Measurements from ENCODE around the gene DAAM1. TPM values are rescaled to one million over a fixed set of nuclear protein-coding genes. Genes with fewer than 3 reads are reported as not detected.

The DAAM1 gene
- total RNA-seq, 6 experiments from 2014 or later = 7.5 to 12.2 (median 8.6) TPM

DNA sequence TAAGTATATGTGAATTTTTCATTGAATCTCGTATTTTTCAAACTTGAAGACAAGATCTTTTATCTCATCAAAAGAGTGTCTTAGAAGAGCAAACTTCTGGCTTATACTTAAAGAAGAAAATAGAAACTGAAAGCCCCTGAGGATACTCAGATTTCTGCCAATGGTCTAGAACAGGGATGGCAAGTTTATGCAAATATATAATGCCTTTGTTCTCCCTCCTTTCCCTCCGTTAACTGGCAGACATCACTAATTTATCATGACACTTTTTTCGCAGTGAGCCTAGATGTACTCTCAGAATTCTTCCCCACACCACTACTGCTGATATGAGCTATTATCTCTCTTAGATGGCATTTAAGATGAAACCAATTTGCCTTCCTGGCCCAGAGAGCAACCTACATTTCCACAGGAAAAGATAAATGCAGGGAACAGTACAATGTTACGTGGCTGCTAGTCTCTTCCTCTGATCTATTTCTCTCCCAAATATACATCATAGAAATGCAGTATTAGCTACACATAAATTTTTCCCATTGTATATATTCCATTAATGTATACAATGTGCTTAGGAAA, 40.0 kb upstream of the DAAM1 start:
- DNase-seq = no peak
- H3K27me3 Mint-ChIP-seq (ENCODE audit: insufficient read depth) = peaks cover 10% of the 10 kb centered on the region

DNA sequence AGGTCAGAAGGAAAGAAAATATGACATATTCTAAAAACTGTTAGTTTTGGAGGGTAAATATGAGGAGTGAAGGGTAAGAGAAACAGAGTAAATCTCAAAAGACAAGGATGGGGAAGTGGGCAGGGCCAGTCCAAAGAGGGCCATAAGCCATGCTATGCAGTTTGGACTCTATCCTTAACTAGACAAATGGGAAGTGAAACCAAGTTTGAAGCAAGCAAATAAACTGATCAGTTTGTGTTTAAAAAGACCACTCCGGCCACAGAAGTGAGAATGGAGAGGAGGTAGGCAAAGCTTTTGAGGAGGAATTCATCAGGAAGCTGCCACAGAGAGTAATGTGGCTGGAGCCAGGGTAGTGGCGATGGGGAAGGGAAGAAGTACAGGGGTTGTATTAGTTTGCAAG, 37.5 kb upstream of the DAAM1 start:
- no peaks in the 10 kb centered on the region for H3K4me1 Mint-ChIP-seq (ENCODE audit: low read depth)
- H3K9me3 Mint-ChIP-seq = no peaks in the 10 kb centered on the region
- TF ChIP-seq, protein P1, sequence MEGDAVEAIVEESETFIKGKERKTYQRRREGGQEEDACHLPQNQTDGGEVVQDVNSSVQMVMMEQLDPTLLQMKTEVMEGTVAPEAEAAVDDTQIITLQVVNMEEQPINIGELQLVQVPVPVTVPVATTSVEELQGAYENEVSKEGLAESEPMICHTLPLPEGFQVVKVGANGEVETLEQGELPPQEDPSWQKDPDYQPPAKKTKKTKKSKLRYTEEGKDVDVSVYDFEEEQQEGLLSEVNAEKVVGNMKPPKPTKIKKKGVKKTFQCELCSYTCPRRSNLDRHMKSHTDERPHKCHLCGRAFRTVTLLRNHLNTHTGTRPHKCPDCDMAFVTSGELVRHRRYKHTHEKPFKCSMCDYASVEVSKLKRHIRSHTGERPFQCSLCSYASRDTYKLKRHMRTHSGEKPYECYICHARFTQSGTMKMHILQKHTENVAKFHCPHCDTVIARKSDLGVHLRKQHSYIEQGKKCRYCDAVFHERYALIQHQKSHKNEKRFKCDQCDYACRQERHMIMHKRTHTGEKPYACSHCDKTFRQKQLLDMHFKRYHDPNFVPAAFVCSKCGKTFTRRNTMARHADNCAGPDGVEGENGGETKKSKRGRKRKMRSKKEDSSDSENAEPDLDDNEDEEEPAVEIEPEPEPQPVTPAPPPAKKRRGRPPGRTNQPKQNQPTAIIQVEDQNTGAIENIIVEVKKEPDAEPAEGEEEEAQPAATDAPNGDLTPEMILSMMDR (IDR thresholded peaks at IDR 0.05) = no peak
- no peak overlapping the region for H3K4me3 Mint-ChIP-seq
- H3K36me3 Mint-ChIP-seq (ENCODE audit: low read depth) = no peaks in the 10 kb centered on the region
- H3K27ac Mint-ChIP-seq = no peak overlapping the region
- H3K27me3 Mint-ChIP-seq (ENCODE audit: insufficient read depth) = peaks cover 10% of the 10 kb centered on the region
- DNase-seq = no peak

More for the DNA sequence above, 40.0 kb upstream of the DAAM1 start:
- H3K4me1 Mint-ChIP-seq (ENCODE audit: low read depth) = no peaks in the 10 kb centered on the region
- no peak overlapping the region for H3K27ac Mint-ChIP-seq
- TF ChIP-seq, protein P1 (IDR thresholded peaks at IDR 0.05) = no peak
- H3K9me3 Mint-ChIP-seq = no peaks in the 10 kb centered on the region
- no peaks in the 10 kb centered on the region for H3K36me3 Mint-ChIP-seq (ENCODE audit: low read depth)
- no peak overlapping the region for H3K4me3 Mint-ChIP-seq

DNA sequence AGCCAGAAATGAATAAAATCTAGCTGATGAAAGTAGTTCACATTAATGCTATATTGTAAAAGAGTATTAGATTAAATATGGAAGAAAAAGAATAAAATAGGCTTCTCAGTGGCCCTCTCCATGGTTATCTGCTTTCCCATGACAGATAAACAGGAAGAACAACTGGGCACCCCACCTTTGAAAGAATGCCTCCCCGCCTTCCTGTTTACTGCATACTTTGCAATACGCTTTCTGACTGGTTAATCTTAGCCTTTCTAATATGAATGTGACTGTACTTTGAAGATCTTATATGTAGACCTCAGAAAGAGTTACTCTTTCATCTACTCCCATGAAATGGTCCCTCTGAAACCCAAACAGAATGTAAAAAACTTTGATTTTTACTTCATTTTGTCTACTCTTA, 34.1 kb upstream of the DAAM1 start:
- H3K4me1 Mint-ChIP-seq (ENCODE audit: low read depth) = no peaks in the 10 kb centered on the region
- no peak overlapping the region for H3K27ac Mint-ChIP-seq
- DNase-seq = no peak
- no peak overlapping the region for H3K4me3 Mint-ChIP-seq
- TF ChIP-seq, protein P1 (IDR thresholded peaks at IDR 0.05) = no peak
- H3K27me3 Mint-ChIP-seq (ENCODE audit: insufficient read depth) = peaks cover 21% of the 10 kb centered on the region
- no peaks in the 10 kb centered on the region for H3K9me3 Mint-ChIP-seq
- peaks cover 4% of the 10 kb centered on the region; the same call in 1 of the 2 replicates for H3K36me3 Mint-ChIP-seq (ENCODE audit: low read depth)

DNA sequence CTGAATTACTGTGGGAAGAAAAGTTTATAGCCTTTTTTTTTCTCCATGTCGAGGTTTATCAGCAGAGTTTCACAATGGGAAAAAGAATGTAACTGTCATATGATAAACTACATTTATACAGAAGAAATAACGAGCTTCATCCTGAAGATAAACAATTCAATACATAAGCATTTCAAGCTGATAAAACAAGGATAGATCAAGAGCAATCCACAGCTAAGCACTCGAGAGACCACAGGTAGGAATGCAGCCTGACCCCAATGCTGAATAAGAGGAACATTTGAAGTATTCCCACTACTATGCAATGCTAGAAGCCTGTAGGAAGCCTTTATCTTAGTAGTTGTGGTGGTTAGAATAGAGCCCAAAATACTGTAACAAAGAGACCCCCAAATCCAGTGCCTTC, 32.6 kb upstream of the DAAM1 start:
- Mint-ChIP-seq H3K27me3 (ENCODE audit: insufficient read depth) (peaks cover 22% of the 10 kb centered on the region), H3K4me1 (ENCODE audit: low read depth) (no peaks in the 10 kb centered on the region), H3K27ac (no peak overlapping the region), H3K9me3 (no peaks in the 10 kb centered on the region), H3K4me3 (no peak overlapping the region), H3K36me3 (ENCODE audit: low read depth) (peaks cover 4% of the 10 kb centered on the region; the same call in 1 of the 2 replicates)
- TF ChIP-seq, protein P1 (IDR thresholded peaks at IDR 0.05) = no peak
- no peak for DNase-seq

DNA sequence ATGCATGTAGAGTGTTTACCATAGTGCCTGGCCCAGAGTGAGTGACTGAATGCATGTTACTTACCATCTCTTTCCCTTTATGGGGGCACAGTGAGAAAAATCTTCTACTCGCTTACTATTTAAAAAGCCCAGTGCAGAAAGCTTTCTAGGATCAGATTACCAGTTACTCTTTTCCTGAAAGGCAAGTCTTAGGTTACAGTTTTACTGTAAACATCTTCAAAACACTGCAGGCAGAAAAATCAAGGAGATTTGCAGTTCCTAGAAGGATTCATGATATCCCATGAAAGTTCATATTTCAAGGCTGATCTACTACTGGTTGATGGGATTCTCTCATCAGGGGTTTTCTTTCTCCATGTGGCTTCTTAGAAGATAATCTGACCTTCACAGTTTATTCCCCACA, 29.3 kb upstream of the DAAM1 start:
- DNase-seq = no peak
- no peak overlapping the region for H3K4me3 Mint-ChIP-seq
- peaks cover 22% of the 10 kb centered on the region for H3K27me3 Mint-ChIP-seq (ENCODE audit: insufficient read depth)
- H3K4me1 Mint-ChIP-seq (ENCODE audit: low read depth) = peaks cover 12% of the 10 kb centered on the region
- TF ChIP-seq, protein P1 (IDR thresholded peaks at IDR 0.05) = no peak
- H3K9me3 Mint-ChIP-seq = no peaks in the 10 kb centered on the region
- H3K36me3 Mint-ChIP-seq (ENCODE audit: low read depth) = peaks cover 4% of the 10 kb centered on the region; the same call in 1 of the 2 replicates
- no peak overlapping the region for H3K27ac Mint-ChIP-seq
